Lower leg skin (tissue), 3 donors: Measurements from ENCODE around the gene GSTA5.

ENCODE experiments used
- POLR2A ChIP-seq, 2 donors: fragments of 450-650 bp; IDR thresholded peaks; one replicate each; pipeline ENCODE4 v1.6.1; 2016 to 2017; ENCODE audit warnings: antibody characterized with exemption in 2 of 2, mild to moderate bottlenecking in 1 of 2, moderate library complexity in 1 of 2
- TF ChIP-seq, protein P1 (sequence below), 3 donors: fragments of 450-650 bp; IDR thresholded peaks; one replicate each; pipeline ENCODE4 v1.5.1; 2016; ENCODE audit warnings: antibody characterized with exemption in 3 of 3, mild to moderate bottlenecking in 3 of 3, moderate library complexity in 2 of 3

DNA sequence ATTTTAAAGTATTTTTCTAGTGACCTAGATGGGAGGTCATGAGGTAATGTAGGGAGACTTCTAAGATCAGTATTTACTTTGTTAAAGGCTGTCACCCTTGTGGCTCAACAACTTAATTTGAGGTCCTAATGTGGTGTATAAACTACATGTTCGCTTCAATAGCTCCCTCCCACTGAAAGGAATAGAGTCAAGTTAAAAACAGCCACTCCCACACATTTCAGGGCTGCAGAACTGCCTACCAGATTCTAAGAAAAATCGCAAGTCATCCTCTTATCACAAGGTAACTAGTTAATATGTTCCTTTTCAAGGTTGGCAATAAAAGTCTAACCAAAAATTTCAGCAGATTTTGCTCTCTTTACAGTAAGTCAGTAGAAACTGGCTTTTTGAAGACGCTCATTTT, 52.1 kb downstream of the GSTA5 start:
- TF ChIP-seq, protein P1, sequence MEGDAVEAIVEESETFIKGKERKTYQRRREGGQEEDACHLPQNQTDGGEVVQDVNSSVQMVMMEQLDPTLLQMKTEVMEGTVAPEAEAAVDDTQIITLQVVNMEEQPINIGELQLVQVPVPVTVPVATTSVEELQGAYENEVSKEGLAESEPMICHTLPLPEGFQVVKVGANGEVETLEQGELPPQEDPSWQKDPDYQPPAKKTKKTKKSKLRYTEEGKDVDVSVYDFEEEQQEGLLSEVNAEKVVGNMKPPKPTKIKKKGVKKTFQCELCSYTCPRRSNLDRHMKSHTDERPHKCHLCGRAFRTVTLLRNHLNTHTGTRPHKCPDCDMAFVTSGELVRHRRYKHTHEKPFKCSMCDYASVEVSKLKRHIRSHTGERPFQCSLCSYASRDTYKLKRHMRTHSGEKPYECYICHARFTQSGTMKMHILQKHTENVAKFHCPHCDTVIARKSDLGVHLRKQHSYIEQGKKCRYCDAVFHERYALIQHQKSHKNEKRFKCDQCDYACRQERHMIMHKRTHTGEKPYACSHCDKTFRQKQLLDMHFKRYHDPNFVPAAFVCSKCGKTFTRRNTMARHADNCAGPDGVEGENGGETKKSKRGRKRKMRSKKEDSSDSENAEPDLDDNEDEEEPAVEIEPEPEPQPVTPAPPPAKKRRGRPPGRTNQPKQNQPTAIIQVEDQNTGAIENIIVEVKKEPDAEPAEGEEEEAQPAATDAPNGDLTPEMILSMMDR (IDR thresholded peaks at IDR 0.05) = no peak
- TF ChIP-seq POLR2A (IDR thresholded peaks at IDR 0.05) = no peak
